GM21786 (cell line): ENCODE measurements around the gene ZNG1B.
"Not testable (repeated sequence)": the region's sequence is repeated elsewhere in the genome, so short reads cannot be mapped to it uniquely, and the experiment has no call there.

Source experiments
- ATAC-seq: cut with Tn5 transposase; IDR thresholded peaks from one replicate; pipeline ENCODE4 v1.9.1; 2021; ENCODE audit not compliant: unreplicated experiment

Gene ZNG1B

DNA sequence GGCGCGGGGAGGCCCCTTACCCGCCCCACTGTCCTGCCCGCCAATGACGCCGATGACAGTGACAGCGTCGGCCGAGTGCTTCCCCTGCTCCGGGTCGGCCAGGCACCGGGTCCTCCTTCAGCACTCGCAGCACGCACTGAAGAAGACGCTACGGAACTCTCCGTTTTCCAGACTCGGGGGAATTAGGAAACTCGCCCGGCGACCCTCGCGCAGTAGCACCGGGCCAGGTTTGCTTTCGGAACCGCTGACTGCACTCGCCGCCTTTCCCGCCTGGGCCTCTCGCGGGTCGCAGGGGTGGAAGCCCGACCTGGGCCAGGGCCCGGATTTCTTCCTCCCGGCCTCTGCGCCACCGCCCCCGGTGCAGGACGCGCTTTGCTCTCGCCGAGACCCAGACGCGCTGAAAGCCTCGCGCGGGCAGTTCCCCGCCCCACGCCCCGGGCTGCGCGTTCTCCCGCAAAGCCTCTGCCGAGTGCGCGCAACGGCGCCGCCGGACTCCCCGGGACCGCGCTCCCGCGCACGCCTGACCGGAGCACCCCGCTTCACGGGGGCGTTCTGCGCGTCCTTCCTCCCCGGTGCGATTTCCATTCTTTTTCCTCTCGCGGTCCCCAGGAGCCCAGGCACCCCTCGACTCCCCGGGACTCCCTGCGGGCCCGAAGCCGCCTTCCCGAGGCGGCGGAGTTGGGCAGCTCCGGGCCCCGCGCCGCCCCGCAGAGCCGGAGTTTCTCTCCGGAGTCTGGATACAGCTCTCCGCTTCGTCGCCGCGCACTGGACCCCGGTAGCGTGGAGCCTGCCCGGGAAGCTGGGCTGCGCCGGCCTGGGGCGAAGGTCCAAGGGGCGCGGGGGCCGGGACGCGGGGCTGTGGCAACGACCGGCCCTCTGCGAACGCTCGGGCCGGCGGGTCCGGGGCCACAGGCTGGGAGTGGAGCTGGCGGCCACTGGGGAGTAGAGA lies 65.9 kb downstream of the ZNG1B start:
- not testable (repeated sequence) for ATAC-seq

- not testable (repeated sequence) for ATAC-seq
These were observed 66.6 kb downstream of the ZNG1B start for GRCh38 chr2:113504081-113504480.

DNA sequence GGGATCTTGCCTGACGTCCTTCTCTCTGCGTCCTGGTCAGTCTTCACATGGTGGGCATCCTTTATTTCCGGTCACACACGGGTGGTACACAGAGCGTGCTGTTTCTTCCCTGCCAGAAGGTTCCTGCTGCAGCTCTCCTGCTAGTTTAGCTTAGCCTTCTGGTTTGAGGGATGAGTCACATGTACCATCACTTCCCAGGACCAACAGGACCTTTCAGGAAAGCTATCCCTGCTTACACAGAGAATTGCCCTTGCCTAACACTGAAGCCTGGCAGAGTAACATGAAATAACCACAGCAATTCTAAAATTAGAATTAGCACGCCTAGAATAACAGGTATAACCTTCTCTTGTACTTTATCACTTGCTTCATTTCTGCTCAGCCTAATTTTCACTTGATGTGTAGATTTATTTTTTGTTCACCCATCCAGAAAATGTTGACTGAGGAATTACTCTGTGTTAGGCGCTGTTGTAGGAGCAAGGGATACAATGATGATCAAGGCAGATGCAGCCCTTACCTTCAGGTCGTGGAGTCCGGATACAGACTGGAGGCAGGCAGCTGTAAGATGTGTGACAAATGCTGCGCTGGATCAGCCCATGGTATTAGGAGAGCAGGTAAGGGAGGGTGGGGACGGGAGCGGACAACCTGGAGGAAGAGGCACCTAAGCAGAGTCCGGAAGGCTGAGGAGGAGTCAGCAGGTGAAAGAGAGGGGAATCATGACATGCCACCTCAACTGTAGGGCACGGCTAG lies 70.1 kb downstream of the ZNG1B start:
- ATAC-seq = not testable (repeated sequence)

GRCh38 chr2:113508187-113508586 lies 70.7 kb downstream of the ZNG1B start:
- not testable (repeated sequence) for ATAC-seq

- ATAC-seq = not testable (repeated sequence)
These were observed 73.4 kb downstream of the ZNG1B start for GRCh38 chr2:113510913-113511312.

DNA sequence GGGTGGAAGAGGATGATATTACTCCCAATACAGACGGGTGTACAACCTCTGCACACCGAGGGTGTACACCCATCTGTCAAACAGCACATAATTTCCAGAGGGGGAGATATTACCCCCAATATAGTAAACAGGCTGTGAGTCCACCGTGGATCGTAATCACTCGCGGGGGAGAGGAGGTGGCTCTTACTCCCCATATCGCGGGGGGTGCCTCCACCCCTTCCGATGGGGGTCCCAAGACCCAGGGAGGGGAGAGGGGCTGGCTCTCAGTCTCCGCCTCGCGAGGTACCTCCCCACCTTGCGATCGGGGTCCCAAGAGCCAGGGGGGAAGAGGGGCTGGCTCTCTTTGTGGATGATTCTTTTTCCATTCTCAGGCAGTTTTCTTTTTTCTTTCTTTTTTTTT lies 74.4 kb downstream of the ZNG1B start:
- not testable (repeated sequence) for ATAC-seq

DNA sequence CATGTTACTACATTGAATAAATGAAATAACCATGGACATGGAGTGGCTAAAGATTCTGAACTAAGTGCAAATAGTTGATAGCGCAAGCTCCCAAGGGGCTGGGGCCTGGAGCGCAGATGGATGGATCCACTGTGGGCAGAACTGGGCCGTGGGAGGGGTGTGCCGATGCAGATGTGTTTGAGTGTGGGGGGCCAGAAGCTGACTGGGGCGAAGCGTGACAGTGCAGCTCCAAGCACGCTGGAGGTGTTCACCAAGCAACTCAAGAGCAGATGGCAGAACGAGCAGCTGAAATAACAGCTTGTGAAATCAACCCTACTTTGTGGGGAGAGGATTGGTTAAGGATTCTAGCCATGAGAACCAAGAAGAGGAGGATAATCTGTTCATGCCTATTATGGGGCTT lies 78.0 kb downstream of the ZNG1B start:
- not testable (repeated sequence) for ATAC-seq

DNA sequence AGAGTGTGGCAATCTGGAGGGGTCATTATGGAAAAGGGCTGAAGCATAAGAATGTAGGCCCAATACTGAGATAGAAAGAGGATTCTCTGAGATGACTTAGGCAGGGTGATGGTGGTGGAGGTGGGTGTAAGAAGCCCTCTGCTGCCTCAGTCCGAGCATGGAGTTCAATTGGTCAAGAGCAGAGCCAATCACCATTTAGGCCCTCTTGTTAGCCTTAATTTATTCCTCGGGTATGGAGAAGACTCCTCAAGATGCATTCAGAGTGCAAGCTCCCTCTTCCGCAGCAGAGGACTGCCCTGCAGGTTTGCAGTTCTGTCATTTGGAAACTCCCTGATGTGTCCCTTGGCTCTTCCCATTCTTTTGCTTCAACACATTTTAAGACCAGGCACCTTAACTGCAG lies 78.5 kb downstream of the ZNG1B start:
- not testable (repeated sequence) for ATAC-seq

- not testable (repeated sequence) for ATAC-seq
These were observed 79.5 kb downstream of the ZNG1B start for GRCh38 chr2:113517025-113517424.

DNA sequence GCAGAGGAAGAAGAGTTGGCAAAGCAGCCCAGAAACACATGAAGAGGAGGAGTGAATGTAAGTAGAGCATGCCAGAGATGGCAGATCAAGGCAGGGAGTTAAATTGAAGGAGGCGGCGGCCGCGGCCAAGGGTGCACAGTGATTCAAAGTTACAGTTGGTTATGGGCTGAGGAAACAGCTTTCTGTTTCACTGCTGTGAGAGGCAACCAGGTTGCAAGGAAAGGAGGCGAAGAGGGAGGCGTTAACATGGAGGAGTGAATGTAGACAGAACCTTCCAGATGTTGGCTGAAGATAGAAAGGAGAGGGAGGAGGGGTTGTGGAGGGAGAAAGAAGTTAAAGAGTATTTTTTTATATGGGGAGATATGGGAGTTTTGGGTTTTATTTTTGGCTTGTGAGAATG lies 83.3 kb downstream of the ZNG1B start:
- not testable (repeated sequence) for ATAC-seq

GRCh38 chr2:113521492-113521891 lies 84.0 kb downstream of the ZNG1B start:
- ATAC-seq = not testable (repeated sequence)

- ATAC-seq = not testable (repeated sequence)
These were observed 87.5 kb downstream of the ZNG1B start for GRCh38 chr2:113524986-113525385.

- ATAC-seq = peak; percentile 85
These were observed 90.0 kb downstream of the ZNG1B start for GRCh38 chr2:113527350-113528045.

GRCh38 chr2:113528126-113528525 lies 90.6 kb downstream of the ZNG1B start:
- not testable (repeated sequence) for ATAC-seq

DNA sequence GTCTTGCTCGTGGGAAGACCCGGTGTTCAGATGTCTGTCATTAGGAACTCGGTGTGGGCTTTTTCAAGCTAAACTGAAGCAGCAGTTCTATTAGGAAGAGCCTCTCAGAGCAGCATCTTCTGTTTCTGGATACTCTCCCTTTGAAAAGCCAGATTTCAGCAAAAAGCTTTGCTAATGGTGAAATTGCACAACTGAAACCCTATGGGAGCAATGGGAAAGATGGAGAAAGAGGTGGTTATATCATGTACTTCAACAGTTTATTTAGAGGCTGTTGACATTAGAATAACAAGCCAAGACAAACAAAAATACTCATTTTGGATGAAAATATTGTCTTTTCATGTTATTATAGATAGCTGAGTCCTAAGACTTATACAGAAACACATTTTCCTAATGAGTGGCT lies 91.4 kb downstream of the ZNG1B start:
- ATAC-seq = not testable (repeated sequence)

DNA sequence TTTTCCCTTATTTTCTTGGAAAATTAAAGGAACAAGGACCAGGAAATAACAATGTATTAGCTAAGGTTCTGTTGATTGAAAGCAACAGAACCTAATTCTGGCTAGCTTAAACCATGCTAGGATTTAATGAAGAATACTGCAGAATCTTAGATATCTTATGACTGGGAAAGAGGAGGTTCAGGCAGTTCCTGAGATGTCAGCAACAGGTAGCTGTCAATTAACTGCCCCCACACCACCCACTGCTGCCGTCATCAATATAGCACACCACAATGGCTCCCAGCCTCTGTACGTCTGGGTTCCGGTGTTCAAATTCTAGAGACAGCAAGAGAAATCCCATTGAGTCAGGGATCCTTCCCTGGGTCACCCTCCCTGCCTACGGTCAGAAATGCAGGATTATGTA lies 95.5 kb downstream of the ZNG1B start:
- ATAC-seq = not testable (repeated sequence)

GRCh38 chr2:113536573-113536972 lies 99.1 kb downstream of the ZNG1B start:
- ATAC-seq = not testable (repeated sequence)

GRCh38 chr2:113540834-113541203 lies 103.3 kb downstream of the ZNG1B start:
- not testable (repeated sequence) for ATAC-seq

DNA sequence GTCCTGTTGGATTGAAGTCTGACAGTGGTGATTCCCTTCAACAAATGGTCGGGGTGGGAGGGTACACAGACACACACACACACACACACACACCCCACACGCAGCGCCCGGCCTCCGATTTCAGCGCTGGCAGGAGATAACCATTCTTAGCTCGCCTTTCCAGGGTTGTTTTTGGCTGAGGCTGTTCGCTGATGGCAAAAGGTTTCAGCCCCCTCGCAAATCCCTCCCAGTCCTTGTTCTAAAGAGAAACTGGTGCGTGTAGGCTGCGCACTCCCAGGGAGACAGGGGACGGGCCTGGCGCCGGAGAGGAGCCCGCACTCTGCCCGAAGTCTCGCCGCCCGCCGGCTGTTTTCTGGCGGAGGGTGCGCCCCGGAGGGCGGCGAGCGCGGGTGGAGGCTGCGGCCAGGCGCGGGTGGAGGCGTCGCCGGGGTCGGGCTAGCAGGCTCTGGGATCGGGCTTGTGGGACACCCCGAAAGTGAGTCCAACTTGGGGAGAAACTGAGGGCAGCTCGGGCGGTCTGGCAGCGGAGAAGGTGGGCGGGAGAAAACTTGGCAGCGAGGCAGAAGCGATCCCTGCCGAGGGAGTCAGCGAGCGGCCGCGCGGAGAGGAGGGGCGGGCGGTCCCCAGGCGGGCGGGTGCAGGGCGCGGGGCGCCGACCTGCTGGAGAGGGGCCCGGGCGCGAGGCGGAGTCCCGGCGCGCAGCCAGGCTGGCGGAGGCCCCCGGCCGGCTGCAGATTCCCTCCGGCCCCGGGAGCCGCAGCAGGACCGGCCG lies 103.9 kb downstream of the ZNG1B start:
- ATAC-seq = not testable (repeated sequence)

GRCh38 chr2:113541976-113542485 lies 104.5 kb downstream of the ZNG1B start:
- not testable (repeated sequence) for ATAC-seq
